SK-N-MC (cell line): Measurements from ENCODE around the gene WDR83.

Experiments
- EZH2 ChIP-seq: fragments of 200-600 bp; sonication (generic); IDR thresholded peaks from one replicate; pipeline ENCODE4 v1.6.1; 2017; ENCODE audit warnings: antibody characterized with exemption
- POLR2AphosphoS5 ChIP-seq: IDR thresholded peaks from 2 replicates; pipeline ENCODE4 v1.6.1; 2012; ENCODE audit warnings: mild to moderate bottlenecking, low read depth, low read length, borderline replicate concordance

GRCh38 chr19:12689012-12689411 lies 22.4 kb downstream of the WDR83 start:
- TF ChIP-seq EZH2: no peak
- TF ChIP-seq POLR2AphosphoS5: no peak
